Cerebellar nuclear complex (tissue), 1 donor: ENCODE results near the gene FBXL16.
A peak's percentile ranks its signal among the peaks of the same experiment; 100 is the strongest.

Experiments
- DNase-seq, 2 experiments: peaks; one replicate each; lab custom pipeline; 2025; lab: John Stamatoyannopoulos, UW

FBXL16 gene

DNA sequence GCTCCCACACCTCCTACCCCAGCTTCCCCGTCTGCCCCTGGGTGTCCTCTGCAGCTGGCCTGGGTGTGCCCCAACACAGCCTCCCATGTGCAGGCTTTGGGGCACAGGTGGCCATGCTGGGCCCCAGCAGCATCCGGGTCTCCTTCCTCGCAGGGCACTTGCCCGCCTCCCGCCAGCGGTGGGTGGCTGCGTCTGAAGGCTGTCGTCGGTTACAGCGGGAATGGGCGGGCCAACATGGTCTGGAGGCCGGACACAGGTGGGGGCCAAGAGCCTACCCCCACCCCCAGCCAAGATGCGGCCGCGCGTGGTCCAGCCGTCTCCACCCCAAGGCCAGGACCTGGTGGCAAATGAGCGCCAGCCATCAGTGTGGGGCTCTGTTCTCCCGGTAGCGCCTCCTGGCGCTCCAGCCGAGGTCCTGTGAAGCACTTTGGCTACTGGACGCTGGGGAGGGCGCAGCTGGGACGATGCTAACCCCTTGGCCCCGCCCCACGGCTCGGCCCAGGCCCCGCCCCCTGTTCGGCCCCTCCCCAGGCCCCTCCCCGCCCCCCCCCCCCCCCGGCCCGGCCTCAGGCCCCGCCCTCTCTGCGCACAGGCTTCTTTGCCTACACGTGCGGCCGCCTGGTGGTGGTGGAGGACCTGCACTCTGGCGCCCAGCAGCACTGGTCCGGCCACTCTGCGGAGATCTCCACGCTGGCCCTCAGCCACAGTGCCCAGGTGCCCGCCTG, 45.0 kb downstream of the FBXL16 start:
- DNase-seq: no peak

- no peak for DNase-seq
Observed at GRCh38 chr16:660132-660458, 45.5 kb downstream of the FBXL16 start.

GRCh38 chr16:659618-660017, 46.0 kb downstream of the FBXL16 start:
- DNase-seq: no peak

DNA sequence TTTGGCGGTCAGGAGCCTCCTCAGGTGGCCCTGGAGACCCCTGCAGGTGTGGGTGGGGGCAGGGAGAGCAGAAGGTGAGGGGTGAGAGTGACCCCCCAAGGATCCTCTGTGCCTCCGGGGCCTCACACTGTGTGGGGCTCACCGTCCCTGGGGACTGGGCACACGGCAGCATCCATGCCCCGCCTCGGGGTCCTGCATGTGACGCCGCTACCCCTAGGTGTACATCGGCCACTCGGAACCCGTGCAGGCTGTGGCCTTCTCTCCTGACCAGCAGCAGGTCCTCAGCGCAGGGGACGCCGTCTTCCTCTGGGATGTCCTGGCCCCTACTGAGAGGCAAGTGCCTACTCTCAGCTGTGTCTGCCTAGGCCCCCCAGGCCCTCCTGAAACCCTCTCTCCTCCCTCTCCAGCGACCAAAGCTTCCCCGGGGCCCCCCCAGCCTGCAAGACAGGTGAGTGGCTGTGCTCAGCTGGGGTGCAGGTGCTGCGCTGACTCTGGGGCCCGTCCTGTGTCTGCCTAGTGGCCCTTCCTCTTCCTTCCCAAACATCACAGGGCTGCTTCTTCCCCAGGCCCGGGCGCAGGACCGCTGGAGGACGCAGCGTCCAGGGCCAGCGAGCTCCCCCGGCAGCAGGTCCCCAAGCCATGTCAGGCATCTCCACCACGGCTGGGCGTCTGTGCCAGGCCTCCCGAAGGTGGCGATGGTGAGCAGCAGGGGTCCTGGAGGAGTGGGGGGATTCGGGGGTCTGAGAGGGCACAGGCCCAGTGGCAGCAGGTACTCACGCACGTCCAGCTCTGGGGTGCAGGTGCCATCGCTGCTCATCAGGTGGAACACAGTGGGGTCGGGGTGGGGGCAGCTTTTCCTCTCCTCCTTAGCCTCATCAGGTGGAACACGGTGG, 46.7 kb downstream of the FBXL16 start:
- DNase-seq: no peak

DNA sequence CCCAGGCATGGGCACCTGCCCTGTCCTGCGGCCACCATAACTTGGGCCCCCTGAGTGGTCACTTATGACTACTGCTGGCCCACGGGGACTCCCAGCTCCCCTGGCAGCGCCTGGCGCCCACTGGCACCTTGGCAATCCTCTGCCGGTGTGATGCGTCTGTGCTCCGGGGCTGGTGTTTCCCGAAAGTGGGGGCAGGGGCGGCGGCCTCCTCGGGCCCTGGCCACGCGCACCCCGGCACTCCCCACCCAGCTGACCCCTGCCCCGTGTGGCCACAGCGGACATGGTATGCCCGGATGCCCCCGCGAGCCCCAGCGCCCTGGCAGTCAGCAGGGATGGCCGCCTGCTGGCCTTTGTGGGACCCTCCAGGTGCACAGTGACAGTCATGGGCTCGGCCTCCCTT, 48.1 kb downstream of the FBXL16 start:
- DNase-seq: no peak

GRCh38 chr16:654034-654433, 51.6 kb downstream of the FBXL16 start:
- DNase-seq: no peak

DNA sequence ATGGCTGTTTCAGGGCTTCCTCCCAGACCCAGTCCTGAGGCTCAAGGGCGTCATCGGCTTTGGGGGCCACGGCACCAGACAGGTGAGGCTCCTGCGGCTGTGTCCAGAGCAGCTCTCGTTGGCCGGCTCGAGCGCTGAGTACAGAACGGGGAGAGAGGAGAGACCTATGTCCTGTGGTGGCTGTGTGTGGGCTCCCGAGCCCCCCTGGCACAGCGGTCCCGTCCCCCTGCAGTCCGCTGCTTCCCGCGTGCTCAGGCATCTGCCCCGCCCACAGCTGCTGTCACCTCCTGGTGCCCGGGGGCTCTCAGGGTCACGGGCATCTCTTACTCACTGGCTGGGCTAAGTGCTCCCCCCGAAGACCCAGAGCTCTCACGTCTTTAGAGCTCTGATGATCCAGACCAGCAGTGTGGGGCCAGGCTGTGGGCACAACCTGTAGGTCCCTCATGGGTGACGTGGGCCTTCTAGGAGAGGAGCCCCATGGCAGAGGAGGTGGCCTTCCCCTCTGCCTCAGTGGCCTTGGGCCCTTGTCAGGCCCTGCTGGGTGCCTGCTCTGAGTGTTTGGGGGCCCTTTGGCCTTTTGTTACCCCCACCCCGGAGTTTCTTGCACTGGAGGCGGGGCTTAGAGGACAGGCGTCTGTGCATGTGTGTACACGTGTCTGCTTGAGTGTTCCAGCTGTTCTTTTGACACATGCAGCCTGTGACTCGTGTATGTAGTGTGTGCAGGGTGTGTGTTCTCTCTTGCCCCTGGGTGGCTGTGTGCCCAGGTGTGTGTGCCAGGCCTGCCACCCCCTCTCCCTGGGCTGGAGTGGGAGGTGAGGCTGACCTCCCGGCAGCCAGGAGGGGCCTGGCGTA, 52.9 kb downstream of the FBXL16 start:
- no peak for DNase-seq

GRCh38 chr16:651844-652243, 53.8 kb downstream of the FBXL16 start:
- no peak for DNase-seq

GRCh38 chr16:649631-650030, 56.0 kb downstream of the FBXL16 start:
- no peak for DNase-seq

- peak in 1 of 2 experiments; percentile 53 for DNase-seq
Observed at GRCh38 chr16:648781-649589, 56.6 kb downstream of the FBXL16 start, which contains the start of gene WDR90. Gene WDR90 (plus strand): TSS chr16:649365. CDS start chr16:649417, 52 bp downstream.

GRCh38 chr16:648071-648780, 57.4 kb downstream of the FBXL16 start:
- DNase-seq: no peak

DNA sequence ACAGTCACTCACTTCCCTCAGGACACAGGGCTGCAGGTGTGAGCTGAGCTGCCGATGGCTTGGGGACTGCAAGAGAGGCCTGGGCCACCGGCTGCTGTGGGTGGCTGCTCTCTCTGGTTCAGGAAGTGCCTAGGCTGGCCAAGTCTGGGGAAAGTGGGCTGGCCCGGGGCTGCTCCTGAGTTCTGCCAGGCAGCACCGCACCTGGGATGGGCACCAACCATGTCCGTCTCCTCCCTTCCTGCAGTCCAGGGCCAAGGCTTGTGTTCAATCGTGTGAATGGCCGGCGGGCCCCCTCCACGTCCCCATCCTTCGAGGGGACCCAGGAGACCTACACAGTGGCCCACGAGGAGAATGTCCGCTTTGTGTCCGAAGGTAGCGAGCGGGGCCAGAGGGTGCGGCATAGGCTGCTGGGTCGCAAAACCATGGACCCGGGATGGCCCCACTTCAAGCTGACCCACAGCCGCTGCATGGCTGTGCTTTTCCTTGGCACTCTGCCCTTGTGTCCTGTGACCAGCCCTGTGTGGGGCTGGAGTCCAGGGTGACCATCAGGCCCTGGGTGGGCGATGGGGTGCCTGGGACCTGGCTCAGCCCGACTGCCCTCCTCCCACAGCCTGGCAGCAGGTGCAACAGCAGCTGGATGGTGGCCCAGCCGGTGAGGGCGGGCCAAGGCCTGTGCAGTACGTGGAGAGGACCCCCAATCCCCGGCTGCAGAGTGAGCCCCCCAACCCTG, 58.3 kb downstream of the FBXL16 start:
- DNase-seq: no peak

- DNase-seq: no peak
Observed at GRCh38 chr16:646679-647172, 58.9 kb downstream of the FBXL16 start.

DNA sequence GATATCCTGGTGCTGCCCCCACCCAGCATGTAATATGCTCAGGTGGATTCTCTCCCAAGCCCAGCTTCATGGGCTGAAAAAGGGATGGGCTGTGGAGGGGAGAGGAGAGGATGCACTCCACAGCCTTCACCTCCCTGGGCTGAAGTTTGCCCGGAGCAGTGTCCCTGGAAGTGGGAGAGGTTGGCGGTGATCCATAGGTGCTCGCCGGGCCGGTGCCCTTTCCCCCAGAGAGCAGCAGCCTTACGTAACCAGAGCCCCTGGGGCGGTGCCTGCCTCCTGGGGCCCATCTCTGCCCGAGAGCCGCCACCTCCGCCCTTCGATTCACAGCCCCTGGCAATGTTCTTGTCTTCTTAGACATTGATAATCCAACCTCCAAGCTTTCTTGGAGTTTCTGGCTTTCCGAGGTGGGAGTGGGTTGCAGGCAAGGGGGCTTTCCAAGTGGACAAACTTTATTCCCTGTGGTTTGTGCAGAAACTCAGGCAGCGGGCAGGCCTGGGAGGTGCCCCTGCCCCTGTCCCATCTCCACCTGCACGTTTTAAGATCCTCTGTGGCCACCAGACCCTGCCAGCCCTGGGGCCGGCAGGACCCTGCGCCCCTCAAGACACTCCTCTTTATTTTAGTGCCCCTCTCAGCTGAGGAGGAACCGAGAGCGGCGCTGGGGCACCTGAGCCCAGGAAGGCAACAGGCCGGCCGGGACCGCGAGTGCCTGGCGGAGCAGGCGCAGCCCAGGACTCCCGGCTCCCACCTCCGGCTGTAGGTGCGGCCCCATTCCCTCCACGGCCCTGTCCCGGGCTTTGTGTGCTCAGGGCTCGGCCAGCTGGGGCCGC, 59.5 kb downstream of the FBXL16 start:
- DNase-seq: no peak

- no peak for DNase-seq
Observed at GRCh38 chr16:644556-644955, 61.0 kb downstream of the FBXL16 start.

DNA sequence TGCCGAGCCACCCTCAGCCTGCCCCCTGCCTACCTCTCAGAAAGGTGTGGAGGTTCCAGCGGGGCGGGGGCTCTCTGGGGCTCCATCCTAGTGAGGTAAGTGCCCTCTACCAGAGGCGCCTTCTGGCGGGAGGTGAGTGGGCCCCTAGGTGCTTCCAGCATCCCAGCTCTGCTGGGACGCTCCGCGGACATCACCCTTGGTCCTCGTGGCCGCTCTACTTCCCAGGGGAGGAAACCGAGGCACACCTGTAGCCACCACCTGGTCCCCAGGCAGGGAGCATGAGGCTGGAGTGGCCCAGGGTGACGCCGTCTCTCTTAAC, 62.6 kb downstream of the FBXL16 start:
- no peak for DNase-seq
